ENCODE measurements around the gene SNX13. TPM values are rescaled to one million over a fixed set of nuclear protein-coding genes. Genes with fewer than 3 reads are reported as not detected.

The SNX13 gene
- total RNA-seq, 2 donors from 2014 or later, result 54.2 to 73.2 TPM

DNA sequence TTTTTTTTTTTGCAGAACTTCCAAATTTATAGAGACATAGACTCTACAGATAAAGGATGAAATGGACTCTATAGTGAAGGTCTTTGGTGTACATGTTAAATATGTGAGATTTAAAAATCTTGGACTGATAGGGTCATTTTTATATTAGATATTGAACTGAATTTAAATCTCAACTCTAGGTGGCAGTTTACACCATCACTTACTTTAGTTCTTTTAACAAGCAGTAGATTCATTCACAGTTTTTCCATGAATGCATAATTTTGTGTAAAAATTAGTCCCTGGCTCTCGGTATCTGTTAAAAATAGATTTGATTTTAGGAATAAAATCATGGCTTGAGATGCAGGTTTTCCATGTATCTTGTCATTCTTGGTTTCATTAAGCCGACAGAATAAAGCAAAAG is 31.1 kb upstream of the SNX13 start:
- Histone ChIP-seq H3K4me1 (ENCODE audit: control insufficient read depth in 1 of 2, low read depth in 2 of 2) (no peaks in the 10 kb centered on the region), H3K27ac (no peak overlapping the region), H3K4me3 (no peak overlapping the region), H3K27me3 (replicated peaks; ENCODE audit: insufficient read depth) (no peaks in the 10 kb centered on the region), H3K36me3 (no peaks in the 10 kb centered on the region), H3K9me3 (no peaks in the 10 kb centered on the region)
- DNase-seq (ENCODE audit: low spot score) (no peak), ATAC-seq (ENCODE audit: insufficient number of reproducible peaks, low FRiP score, low read depth) (no peak)
- no peak for TF ChIP-seq CTCF (IDR thresholded peaks at IDR 0.05)

DNA sequence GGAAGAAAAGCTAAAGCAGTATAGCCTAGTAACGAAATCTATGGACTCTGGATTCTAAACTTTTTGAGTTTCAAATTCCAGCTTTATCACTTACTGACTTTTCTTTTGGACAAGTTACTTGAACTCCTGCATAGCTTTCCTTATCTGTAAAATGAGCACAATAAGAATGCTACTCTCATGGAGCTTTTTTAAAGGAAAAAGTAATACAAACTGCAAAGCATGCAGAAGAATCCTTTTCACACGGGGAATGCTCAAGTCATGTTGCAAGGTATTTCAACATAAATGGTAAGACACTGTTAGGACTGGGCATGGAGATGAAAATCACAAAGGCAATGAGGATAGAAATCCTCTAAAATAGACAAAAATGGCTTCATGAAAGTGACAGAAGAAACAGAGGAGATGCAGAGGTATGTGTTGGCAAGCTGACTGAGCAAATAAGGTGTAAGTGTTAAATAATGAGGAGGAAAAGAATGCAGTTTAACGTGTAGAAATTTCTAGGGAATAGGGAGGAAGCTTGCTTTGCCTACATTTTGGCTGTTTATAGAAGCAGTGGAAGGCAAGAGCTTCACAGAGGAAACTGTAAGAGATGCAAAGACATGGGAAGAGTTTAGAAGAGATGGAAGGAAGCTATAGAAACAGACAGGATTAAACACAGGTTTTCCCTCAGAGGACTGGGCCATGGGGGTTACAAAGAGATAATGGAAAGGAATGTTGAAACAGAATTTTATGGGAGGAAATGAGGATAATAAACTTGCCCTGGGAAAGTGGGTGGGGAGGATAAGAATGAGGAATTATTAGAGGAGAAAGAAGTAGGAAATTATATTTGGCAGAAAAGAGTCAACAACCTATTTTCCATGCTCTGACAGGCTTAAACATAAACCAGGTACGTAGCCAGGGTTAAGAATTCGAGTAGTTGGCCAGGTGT is 28.8 kb upstream of the SNX13 start:
- no peak overlapping the region for H3K4me3 ChIP-seq

GRCh38 chr7:17966706-17967105 is 26.4 kb upstream of the SNX13 start:
- Histone ChIP-seq H3K4me1 (ENCODE audit: control insufficient read depth in 1 of 2, low read depth in 2 of 2) (no peaks in the 10 kb centered on the region), H3K36me3 (no peaks in the 10 kb centered on the region), H3K4me3 (no peak overlapping the region), H3K27ac (no peak overlapping the region), H3K27me3 (replicated peaks; ENCODE audit: insufficient read depth) (no peaks in the 10 kb centered on the region), H3K9me3 (no peaks in the 10 kb centered on the region)
- ATAC-seq (ENCODE audit: insufficient number of reproducible peaks, low FRiP score, low read depth) (no peak), DNase-seq (ENCODE audit: low spot score) (no peak)
- no peak for TF ChIP-seq CTCF (IDR thresholded peaks at IDR 0.05)

More for the DNA sequence above, 28.8 kb upstream of the SNX13 start:
- Histone ChIP-seq H3K4me1 (ENCODE audit: control insufficient read depth in 1 of 2, low read depth in 2 of 2) (no peaks in the 10 kb centered on the region), H3K9me3 (no peaks in the 10 kb centered on the region), H3K27me3 (replicated peaks; ENCODE audit: insufficient read depth) (no peaks in the 10 kb centered on the region), H3K27ac (no peak overlapping the region), H3K36me3 (no peaks in the 10 kb centered on the region)
- no peak for TF ChIP-seq CTCF (IDR thresholded peaks at IDR 0.05)
- ATAC-seq (ENCODE audit: insufficient number of reproducible peaks, low FRiP score, low read depth) (no peak), DNase-seq (ENCODE audit: low spot score) (no peak)

GRCh38 chr7:17965603-17966002 is 25.3 kb upstream of the SNX13 start:
- ATAC-seq (ENCODE audit: insufficient number of reproducible peaks, low FRiP score, low read depth) (no peak), DNase-seq (ENCODE audit: low spot score) (no peak)
- H3K4me3 ChIP-seq, result no peak overlapping the region
- H3K36me3 ChIP-seq, result no peaks in the 10 kb centered on the region
- H3K9me3 ChIP-seq, result no peaks in the 10 kb centered on the region
- no peaks in the 10 kb centered on the region for H3K4me1 ChIP-seq (ENCODE audit: control insufficient read depth in 1 of 2, low read depth in 2 of 2)
- no peaks in the 10 kb centered on the region for H3K27me3 ChIP-seq (replicated peaks; ENCODE audit: insufficient read depth)
- TF ChIP-seq CTCF (IDR thresholded peaks at IDR 0.05), result no peak
- no peak overlapping the region for H3K27ac ChIP-seq

- Histone ChIP-seq H3K27ac (no peak overlapping the region), H3K4me3 (no peak overlapping the region), H3K36me3 (no peaks in the 10 kb centered on the region), H3K27me3 (replicated peaks; ENCODE audit: insufficient read depth) (no peaks in the 10 kb centered on the region), H3K9me3 (no peaks in the 10 kb centered on the region), H3K4me1 (ENCODE audit: control insufficient read depth in 1 of 2, low read depth in 2 of 2) (no peaks in the 10 kb centered on the region)
- ATAC-seq (ENCODE audit: insufficient number of reproducible peaks, low FRiP score, low read depth) (no peak), DNase-seq (ENCODE audit: low spot score) (no peak)
- TF ChIP-seq CTCF (IDR thresholded peaks at IDR 0.05), result no peak
Measured at GRCh38 chr7:17963281-17963680, 23.0 kb upstream of the SNX13 start.
